Activated CD4-positive, CD25-positive, alpha-beta regulatory T cell treated with anti-CD3 and anti-CD28 coated beads, Interleukin-2, amount 50 U/mL, for 16 hours (primary cell): ENCODE results near the gene FNDC10.
"Not testable (repeated sequence)": the region's sequence is repeated elsewhere in the genome, so short reads cannot be mapped to it uniquely, and the experiment has no call there.

Source experiments
- DNase-seq: peaks from one replicate; pipeline ENCODE4 v3.0.0-alpha.2; 2020; ENCODE audit warnings: low read depth, low spot score

FNDC10 gene

DNA sequence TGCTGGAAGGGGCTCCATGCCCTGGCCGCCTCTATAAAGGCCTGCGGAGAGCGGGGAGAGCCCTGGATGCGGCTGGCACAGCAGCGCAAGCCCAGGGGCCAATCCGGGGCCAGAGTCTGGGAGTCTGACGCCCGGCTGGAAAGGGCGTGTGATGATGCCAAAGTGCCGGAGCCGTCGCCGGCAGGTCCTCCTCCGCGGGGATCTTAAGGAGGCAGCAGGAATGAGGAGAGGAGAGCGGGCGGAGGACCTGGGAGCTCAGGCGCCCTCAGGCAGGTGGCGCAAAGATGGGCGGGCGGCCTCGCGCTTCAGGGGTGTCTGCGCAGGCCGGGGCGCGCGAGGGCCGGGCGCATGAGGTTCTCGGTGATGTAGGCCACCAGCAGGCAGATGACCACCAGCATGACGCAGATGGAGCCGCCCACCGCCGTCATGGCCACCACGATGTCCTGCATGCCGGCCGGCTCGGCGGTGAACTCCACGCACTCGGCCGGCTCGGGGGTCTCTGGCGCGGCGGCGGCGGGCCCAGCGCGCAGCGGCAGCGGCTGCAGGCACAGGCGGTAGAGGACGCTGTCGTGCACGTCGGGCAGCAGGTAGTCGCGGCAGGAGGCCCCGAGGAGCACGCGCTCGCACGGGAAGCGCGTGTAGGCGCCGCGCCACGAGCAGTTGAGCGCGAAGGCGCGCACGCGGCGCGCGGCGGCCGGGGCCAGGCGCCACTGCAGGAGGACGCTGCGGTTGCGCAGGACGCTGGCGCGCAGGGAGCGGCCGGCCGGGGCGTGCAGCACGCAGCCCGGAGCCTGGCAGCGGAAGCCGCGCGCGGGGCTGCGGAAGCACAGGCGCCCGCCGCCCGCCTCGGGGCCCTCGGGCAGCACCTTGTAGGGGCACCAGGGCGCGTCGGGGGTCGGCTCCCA lies 653 bp downstream of the FNDC10 start:
- no peak for DNase-seq

DNA sequence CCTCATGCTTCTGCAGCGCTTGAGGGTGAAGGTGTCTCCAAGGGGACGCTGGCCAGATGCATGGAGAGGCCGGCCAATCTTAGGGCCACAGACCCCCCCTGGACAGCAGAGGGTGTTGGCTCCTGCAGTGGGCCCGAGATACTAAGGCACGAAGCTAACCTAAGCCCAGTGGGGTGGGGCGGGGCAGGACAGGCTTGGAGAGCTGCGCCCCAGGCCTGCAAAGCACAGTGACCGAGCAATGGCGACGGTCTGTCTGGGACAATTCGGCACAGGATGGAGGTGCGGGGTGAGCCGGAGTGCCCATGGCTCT lies 1.3 kb downstream of the FNDC10 start:
- no peak for DNase-seq

DNA sequence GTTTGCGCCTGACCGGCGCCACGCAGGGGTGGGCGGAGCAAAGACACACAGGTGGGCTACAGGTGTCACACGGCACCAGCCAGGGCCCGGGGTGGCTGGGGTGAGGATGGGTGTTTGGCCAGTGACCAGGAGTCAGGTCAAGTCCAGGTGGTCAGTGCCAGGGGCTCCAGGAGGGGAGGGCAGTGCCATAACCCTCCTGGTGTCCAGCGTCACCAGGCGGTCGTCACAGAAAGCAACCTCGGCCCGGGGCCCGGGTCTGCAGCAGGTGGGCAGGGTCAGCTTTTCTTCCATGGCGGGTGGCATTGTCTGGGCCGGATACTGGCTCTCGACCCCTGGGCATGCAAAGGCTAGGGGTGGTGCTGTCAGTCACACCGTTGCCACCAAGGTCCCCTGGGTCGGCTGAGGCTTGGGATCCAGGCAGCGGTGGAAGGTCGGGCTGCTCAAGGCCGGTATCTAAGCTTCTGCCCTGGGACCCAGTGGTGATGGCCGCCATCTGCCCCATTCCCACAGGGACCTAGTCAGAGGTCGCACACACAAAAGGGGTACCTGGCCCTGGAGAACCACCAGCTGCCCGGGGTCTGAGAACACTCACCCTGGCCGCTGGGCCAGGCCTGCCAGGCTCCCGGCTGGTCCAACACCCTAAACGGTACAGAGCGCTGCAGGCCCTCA lies 1.8 kb downstream of the FNDC10 start:
- DNase-seq, result no peak

DNA sequence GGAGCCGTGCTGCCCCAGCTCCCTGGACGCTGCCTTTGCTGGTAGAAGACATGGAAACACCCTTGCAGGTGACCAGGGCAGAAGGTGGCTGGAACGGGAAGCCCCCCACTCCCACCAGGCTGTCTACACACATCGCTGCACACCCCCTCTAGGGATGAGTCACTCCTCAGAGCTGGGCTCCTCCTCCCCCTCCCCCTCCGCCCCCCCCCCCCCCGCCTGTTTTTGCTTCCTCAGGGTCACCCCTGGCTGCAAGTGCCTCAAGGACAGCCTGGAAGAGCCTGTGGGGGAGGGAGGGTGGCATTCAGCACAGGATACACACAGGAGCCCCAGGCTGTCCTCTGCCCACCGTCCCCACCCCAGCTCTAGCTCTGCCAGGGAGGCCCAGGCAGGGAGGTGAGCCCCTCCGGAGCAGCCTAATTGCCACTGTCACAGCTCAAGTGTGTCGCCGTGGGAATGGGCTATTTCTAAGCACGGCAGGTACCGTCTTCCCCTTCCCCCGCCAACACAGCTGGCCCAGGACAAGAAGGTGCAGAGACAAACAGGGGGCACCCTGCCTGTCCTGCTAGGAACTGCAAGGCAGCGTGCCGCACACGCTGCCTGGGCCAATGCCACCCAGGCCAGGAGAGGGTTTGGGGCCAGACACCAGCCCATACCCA lies 2.5 kb downstream of the FNDC10 start:
- DNase-seq, result no peak

DNA sequence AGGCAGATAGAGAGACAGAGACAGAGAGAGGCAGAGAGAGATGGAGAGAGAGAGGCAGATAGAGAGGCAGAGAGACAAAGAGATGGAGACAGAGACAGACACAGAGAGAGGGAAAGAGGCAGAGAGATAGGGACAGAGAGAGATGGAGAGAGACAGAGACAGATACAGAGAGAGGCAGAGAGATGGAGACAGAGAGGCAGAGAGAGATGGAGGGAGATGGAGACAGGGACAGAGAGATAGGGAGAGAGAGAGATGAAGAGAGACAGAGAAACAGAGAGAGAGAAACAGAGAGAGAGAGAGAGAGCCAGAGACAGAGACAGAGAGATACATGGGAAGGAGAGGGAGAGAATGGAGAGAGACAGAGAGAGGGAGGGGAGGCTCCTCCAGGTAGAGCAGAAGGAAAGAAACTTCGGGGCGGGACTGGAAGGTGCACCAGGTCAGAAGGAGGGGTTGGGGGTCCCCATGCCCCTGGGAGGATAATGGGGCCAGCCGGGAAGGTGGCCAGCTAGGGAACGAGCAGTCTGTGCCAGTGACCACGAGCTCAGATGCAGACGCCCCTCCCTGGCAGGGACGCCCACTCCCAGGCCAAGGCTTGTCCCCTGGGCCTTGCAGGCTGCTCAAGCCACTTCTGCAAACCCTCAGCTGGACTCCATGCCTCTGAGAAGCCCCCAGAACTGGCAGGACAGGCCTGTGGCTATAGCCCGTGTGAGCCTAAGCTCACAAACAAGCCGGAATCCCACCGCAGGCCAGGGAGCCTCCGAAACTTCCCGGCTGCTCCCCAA lies 3.3 kb downstream of the FNDC10 start:
- no peak for DNase-seq

DNA sequence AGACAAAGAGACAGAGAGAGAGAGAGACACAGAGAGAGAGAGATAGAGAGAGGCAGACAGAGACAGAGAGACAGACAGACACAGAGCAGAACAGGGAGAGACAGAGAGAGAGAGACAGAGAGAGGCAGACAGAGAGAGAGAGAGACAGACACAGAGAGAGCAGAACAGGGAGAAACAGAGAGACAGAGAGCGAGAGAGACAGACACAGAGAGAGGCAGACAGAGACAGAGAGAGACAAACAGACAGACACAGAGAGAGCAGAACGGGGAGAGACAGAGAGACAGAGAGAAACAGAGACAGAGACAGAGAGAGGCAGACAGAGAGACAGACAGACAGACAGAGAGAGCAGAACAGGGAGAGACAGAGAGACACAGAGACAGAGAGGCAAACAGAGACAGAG lies 4.6 kb downstream of the FNDC10 start:
- DNase-seq, result not testable (repeated sequence)

DNA sequence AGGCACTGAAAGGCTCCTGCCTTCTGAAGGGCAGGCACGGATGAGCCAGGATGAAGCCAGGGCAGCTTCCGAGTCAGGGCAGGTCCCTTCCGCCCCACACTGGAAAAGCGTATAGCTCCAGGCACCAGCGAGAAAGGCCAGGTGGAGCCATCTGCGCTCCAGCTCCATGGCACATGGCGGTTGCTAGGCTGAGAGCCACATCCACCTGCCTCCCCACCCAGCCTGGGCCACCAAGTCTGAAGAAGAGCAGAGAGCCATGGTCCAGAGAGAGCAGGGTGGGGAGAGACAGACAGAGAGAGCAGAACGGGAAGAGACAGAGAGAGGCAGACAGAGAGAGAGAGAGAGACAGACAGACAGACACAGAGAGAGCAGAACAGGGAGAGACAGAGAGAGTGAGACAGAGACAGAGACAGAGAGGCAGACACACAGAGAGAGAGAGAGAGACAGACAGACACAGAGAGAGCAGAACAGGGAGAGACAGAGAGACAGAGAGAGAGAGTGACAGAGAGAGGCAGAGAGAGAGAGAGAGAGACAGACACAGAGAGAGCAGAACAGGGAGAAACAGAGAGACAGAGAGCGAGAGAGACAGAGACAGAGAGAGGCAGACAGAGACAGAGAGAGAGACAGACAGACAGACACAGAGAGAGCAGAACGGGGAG lies 5.2 kb downstream of the FNDC10 start:
- no peak for DNase-seq

DNA sequence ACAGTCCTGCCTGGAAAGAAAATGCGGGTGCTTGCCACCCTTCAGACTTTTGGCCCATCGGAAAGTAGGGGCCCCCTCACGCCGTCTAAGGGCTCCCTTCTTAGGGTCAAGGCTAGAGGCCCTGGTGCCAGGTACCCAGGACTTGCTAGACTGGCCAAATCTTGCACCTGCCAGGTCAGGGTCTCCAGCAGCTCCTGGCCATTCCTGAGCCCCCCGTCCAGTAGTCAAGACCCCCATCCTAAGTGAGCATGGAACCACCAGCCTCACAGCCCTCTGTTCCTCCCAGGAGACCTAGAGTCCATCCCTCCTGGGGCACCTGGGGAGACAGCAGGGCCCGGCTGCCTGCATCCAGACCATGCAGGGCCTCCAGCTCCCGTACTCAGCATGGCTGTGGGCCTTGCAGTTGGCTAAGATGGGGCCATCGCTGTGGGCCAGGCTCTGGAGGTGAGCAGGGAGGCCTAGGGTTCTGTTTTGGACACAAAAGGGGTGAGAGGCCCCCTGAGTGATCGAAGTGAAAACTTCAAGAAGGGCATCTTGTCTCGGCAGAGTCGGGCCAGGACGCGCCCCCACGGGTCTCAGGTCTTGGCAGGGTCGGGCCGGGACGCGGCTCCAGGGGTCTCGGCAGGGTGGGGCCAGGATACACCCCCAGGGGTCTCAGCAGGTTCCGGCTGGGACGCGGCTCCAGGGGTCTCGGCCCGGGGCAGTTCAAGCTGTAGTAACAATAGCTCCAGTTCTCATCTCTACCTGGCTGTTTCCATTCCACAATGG lies 5.9 kb downstream of the FNDC10 start:
- no peak for DNase-seq

DNA sequence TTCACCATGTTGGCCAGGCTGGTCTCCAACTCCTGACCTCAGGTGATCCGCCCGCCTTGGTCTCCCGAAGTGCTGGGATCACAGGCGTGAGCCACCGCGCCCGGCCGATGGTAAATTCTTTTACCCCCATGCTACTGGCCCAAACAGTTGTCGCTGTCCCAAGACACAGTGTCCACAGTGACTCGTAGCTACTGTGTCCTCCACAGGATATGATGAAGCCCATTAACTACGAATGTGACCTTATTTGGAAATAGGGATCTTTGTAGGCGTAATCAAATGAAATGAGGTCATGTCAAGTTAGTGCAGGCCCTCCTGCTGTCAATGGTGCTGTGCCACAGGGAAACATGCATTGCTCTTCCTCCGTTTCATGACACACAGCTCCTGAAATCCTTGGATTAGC lies 8.5 kb downstream of the FNDC10 start:
- DNase-seq, result no peak

DNA sequence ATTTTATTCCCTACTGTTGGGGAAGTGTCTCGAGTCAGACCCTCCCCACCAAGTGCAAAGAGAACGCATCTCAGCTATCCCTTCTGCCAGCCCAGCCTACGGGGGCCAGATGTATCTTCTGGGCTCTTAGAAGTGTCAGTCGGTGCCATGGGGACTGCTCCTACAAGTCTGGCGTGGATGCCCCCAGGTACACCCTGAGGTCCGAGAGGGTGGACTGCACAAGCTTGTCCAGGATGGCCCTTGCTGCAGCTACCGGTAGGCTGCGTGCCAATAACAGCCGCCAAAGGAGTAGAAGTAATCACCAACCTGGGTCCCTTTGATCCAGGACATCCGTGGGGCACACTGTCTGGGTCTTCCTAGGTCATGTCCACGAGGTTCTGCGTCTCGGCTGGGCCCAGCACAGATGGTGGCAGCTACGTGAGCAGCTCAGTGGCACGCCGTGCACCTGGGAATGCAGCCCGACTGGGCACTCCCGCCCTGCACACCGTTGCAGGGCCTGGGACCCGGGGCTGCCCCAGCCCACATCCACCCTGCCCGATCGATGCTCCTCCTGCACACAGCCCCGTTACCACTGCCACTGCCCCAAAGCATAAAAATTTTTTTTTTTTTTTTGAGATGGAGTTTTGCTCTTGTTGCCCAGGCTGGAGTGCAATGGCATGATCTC lies 16.5 kb downstream of the FNDC10 start:
- no peak for DNase-seq

DNA sequence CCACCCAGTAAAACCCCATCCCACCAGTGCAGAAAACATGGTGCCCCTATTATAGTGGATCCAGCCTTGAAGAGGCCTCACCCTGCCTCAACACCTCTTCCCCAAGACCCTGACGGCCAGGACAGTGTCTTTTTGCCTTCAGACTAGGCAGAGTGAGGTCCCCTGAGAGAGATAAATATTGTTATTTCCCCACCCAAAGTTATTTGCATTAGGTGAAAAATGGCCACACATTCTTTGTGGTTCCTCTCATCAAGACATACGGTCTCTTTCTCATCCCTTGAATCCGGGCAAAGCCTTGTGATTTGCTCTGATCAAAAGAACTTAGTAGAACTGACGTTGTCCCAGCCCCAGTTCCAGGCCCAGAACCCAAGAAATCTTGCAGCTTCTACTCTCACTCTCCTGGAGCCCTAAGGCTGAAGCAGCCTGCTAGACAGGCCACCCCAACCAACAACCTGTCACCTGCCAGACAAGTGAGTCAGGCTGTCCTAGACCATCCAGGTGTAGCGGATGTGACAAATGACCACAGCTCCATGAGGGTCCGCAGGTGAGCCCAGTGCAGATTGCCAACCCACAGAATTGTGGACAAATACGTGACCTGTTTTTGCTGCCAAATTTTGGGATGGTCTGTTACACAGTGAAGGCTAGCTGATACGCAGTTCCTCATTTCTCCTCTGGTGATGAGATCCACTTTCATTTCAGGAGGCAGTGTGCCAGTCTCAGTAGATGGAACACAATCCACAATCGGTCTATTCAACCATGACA lies 17.2 kb downstream of the FNDC10 start:
- DNase-seq, result no peak

DNA sequence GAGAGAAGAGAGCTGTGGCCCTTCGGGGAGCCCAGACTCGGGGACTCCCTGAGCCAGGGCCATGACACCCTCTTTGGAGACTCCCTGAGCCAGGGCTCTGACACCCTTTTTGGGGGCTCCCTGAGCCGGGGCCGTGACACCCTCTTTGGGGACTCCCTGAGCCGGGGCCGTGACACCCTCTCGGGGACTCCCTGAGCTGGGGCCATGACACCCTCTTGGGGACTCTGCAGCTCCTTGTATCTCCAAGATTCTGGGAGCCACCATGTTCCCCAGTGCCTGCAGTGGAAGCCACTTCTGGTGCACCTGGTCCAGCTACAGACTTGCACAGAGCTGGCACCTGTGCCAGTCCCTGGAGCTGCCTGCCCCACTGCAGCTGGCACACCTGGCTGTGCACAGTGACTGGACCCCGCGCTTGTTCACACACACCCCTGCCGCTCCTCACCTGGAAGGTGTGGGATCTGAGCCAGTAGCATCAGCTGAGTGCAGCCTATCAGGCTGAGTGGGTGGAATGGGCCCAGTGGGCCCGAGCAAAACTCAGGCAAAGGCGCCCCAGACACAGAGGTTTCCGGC lies 21.5 kb downstream of the FNDC10 start:
- DNase-seq, result no peak

DNA sequence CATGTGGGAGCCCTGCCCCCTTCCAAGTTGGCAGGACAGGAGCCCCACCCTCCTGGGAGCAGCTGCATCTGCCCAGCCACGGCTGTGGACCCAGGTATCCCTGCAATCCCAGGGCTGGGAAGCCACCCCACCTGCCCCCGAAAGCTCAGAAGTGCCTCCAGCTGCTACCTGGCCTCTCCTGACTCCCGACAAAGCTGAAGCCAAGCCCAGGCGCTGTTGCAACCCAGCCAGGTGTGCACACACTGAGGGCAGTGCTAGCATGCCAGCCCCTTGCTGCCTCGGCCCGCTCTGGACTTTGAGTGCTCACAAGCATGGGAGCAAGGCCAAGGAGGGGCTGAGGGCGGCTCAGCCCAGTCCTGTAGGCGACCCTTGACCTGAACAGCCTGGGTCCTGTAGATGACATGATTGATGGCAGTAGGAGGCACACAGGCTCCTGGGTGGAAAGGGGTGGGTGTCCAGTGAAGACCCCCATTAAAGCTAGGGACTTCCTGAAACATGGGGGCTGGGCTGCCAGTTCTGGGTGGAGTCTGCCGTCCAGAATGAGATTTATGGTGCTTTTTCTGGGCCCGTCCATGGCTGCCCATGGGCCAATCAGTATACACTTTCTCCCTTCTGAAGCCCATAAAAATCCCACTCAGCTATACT lies 22.4 kb downstream of the FNDC10 start:
- no peak for DNase-seq

DNA sequence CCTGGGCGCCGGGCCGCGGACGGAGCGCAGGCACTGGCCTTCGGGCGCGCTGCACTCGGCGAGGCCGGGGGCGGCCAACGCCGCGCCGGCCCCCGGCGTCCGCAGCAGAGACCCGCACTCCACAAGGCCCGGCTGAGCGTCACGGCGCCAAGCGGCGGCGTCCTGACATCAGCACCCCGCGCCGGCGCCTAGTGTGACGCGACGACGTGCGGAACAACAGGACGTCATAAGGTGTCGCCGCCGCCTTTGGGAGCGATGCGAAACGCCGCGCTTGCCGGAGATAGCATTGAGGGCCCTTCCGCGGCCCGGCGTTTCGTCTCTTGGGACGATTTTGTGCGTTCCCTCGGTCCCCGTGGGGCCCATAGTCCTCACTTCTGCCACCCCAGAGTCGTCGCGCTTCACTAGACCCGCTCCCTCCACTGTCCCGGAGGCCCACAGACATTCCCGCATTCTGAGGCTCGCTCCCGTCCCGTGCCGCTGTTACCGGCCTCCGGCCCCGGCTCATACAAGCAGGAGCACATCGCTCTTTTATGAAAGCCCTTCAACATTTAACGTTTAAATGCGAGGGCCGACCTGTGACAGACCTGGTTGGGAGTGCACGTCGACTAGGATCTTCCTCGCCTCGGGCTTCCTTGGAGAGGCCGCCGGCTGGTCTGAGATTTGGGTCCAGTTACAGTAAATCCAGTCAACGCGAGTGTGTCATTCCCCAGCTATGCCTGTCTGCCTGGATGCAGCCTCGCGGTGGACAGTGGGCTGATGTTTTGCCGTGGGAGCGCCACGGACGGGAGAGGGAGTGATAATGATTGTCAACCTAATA lies 25.0 kb downstream of the FNDC10 start, which contains the start of gene SSU72:
Gene SSU72 (minus strand): TSS at position 143 of the 817 bp plus-strand sequence. CDS start 306 bp downstream, outside the sequence.
- peak; percentile 89 for DNase-seq

DNA sequence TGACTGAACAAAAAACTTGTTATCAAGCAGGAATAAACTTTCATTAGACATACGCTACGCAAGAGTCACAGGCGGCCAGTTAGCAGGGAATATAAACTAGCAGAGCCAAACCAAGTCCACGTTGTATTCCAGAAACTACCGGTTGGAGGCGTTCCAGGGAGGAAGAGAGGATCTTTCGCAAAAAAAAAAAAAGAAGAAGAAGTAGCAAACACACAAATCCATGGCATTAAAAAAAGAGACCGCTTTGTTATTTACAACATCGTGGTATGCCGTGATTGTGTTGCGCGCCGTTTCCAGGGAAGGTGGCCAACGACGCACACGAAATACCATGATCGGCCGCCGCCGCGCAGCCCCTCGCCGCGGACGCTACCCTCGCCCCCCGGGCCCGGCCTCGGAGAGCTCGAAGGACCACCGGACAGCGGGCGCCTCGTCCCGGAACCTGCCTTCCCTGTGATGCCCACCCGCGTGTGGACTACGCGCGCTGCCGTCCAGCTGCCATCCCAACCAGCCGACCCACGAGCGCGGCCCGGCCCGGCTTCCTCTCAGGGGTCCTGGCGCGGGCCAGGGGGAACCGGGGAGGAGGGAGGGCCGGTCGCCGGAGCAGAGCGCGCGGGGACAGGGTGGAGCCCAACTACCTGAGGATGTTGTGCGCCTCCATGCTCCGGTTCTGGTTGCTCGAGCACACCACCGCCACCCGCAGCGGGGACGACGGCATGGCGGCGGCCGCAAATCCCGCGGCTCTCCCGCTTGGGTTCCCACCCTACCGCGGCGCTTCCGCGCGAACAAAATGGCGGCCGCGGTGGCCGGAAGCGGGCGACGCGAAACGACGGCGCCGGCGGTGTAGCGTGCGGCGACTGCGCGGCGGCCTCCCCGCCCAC lies 25.9 kb downstream of the FNDC10 start:
- DNase-seq, result peak; percentile 48

DNA sequence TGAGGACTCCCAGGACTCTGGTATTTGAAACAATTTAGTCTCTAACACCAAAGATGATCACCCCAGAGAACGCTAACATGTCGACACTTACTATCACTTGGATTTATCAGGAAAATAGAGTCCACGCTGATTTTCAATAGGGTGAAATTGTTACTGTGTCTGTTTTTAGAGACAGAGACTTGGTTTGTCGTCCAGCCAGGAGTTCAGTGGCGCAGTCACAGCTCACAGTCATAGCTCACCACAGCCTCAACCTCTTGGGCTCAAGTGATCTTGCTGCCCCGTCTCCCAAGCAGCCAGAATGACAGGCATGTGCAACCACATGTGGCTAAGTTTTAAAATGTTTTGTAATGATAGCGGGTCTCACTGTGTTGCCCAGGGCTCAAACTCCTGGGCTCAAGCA lies 30.6 kb downstream of the FNDC10 start:
- DNase-seq, result no peak

DNA sequence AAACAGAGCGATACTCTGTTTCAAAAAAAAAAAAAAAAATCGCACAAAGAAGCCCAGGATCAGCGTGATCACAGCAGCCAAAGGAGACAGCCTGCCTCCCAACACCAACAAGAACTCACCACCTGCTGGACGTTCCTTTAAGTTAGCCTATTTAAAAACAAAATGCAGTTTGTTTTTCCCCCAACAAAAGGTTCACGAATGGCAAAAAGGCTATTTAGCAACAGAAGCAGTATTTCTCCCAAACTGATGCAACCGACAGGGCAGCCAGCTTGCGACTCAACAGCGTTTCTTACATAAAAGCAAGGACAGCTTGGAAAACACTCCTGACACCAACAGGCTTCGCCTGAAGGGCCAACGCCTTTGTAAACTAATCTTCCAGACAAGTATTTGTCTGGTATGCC lies 32.0 kb downstream of the FNDC10 start:
- no peak for DNase-seq
